Spleen (tissue), 11 donors: ENCODE measurements around the gene POLN. TPM values are rescaled to one million over a fixed set of nuclear protein-coding genes. Genes with fewer than 3 reads are reported as not detected.

Source experiments
- DNase-seq: peaks from one replicate; pipeline ENCODE4 v3.0.0-alpha.2; 2020
- H3K27ac ChIP-seq, 8 donors: fragments of 200-600 bp; sonication (generic) in 7 of 8; 1 replicate in 4 of 8; 2 replicates in 4 of 8; pipeline versions ENCODE4 v1.5.0 to v1.8.0; 2016 to 2021; ENCODE audit warnings: inconsistent platforms in 4 of 8, mild to moderate bottlenecking in 4 of 8, moderate library complexity in 1 of 8
- H3K27me3 ChIP-seq, 7 donors: fragments of 200-600 bp; sonication (generic) in 6 of 7; replicated peaks in 1 of 7; 1 replicate in 4 of 7; 2 replicates in 3 of 7; pipeline versions ENCODE4 v1.5.0 to v1.8.0; 2016 to 2021; ENCODE audit warnings: inconsistent platforms in 3 of 7, mild to moderate bottlenecking in 1 of 7
- H3K36me3 ChIP-seq, 6 donors: fragments of 200-600 bp; sonication (generic) in 5 of 6; 1 replicate in 4 of 6; 2 replicates in 2 of 6; pipeline versions ENCODE4 v1.5.0 to v1.8.0; 2016 to 2021; ENCODE audit warnings: inconsistent platforms in 2 of 6
- H3K4me1 ChIP-seq, 6 donors: fragments of 200-600 bp; sonication (generic) in 5 of 6; 1 replicate in 3 of 6; 2 replicates in 3 of 6; pipeline versions ENCODE4 v1.5.0 to v1.8.0; 2016 to 2021; ENCODE audit warnings: inconsistent platforms in 3 of 6
- H3K4me3 ChIP-seq, 8 donors: fragments of 200-600 bp; sonication (generic) in 7 of 8; 1 replicate in 4 of 8; 2 replicates in 4 of 8; pipeline versions ENCODE4 v1.5.0 to v1.8.0; 2016 to 2021; ENCODE audit warnings: inconsistent platforms in 4 of 8, mild to moderate bottlenecking in 4 of 8, moderate library complexity in 2 of 8
- H3K9me3 ChIP-seq, 8 donors: fragments of 200-600 bp; sonication (generic) in 7 of 8; 1 replicate in 4 of 8; 2 replicates in 4 of 8; pipeline versions ENCODE4 v1.5.0 to v1.8.0; 2016 to 2021; ENCODE audit warnings: inconsistent platforms in 4 of 8
- CTCF ChIP-seq, 11 experiments: fragments of 200-600 bp in 7 of 11; fragments of 450-650 bp in 4 of 11; sonication (generic) in 4 of 11; IDR thresholded peaks in 8 of 11; conservative IDR thresholded peaks in 3 of 11; 1 replicate in 7 of 11; 2 replicates in 4 of 11; pipeline versions ENCODE4 v1.4.0 to v1.8.0; 2016 to 2021; ENCODE audit warnings: antibody characterized with exemption in 11 of 11, inconsistent platforms in 4 of 11, mild to moderate bottlenecking in 1 of 11
- POLR2A ChIP-seq, 3 donors: fragments of 450-650 bp; IDR thresholded peaks; one replicate each; pipeline ENCODE4 v1.5.1; 2017; ENCODE audit warnings: antibody characterized with exemption in 3 of 3, mild to moderate bottlenecking in 1 of 3
- POLR2AphosphoS5 ChIP-seq, 3 donors: sonication (generic); formaldehyde crosslinking; IDR thresholded peaks; one replicate each; pipeline ENCODE4 v1.5.1; 2017; ENCODE audit warnings: antibody characterized with exemption in 3 of 3
- WGBS, 5 donors: extraction: QIAGEN DNeasy Blood & Tissue Kit in 3 of 5; methylation state at CpG; one replicate each; pipeline versions ENCODE4 v1.1.5 to v1.1.7; 2013 to 2018; 5-methylcytosine and 5-hydroxymethylcytosine counted together
- intact Hi-C: fragments of 100-400 bp; cut with DNase I; formaldehyde crosslinking; loops from one replicate; pipeline ENCODE4 v1.15.0; 2023; ENCODE audit warnings: low total_unique reads
- polyA plus RNA-seq, 3 donors: library from polyadenylated mRNA; stranded (reverse); fragments of 200-250 nt; gene quantifications; one replicate each; pipeline ENCODE4 v1.2.1, GENCODE V29; 2013
- total RNA-seq, 7 donors: library from RNA; depleted of rRNA in 3 of 7; stranded (reverse); fragments of >200 nt in 3 of 7; fragmentation: NEBNext Ultra II Directional in 4 of 7; extraction: Animal tissue kit (Norgen Biotek cat#: 25700) in 4 of 7; gene quantifications; one replicate each; pipeline versions ENCODE4 v1.1.0 to v1.2.1, GENCODE V29; 2016 to 2021
- donor health status: healthy with polysubstance abuse.
- donor health status: DM: no; HTN: no; CAD: no; lungs with moderate emphysema.
- donor health status: DM: no; HTN: no; CAD: no.
- donor health status: Bipolar disorder and iron deficiency.
- donor health status: healthy.
- donor health status: DM: no; HTN: no; CAD: no.
- donor health status: DM: yes; HTN: yes; CAD: no.

POLN gene
- total and polyA plus RNA-seq, 10 donors = 1.2 to 3.5 (median 2.5) TPM

- no peak overlapping the region for H3K4me3 ChIP-seq
- intact Hi-C loops = no loop called here
- no peaks in the 10 kb centered on the region for H3K36me3 ChIP-seq
- H3K27ac ChIP-seq = no peak overlapping the region
- TF ChIP-seq CTCF (IDR thresholded peaks at IDR 0.05 in 8 of 11, conservative IDR thresholded peaks at IDR 0.05 in 3 of 11) = no peak
- no peak for TF ChIP-seq POLR2A (IDR thresholded peaks at IDR 0.05)
- TF ChIP-seq POLR2AphosphoS5 (IDR thresholded peaks at IDR 0.05) = no peak
- H3K4me1 ChIP-seq = peaks cover 0 to 7% (median 0%) of the 10 kb centered on the region in 6 donors
- H3K9me3 ChIP-seq = peaks cover 0 to 1% (median 0%) of the 10 kb centered on the region in 8 donors
- 83 to 92% (median 86%) methylated on average over 7 of the region's 7 CpGs for WGBS, 5 donors
- no peak for DNase-seq
- peaks cover 0 to 76% (median 35%) of the 10 kb centered on the region in 7 donors for H3K27me3 ChIP-seq
Measured at GRCh38 chr4:2049811-2050210, 192.1 kb downstream of the POLN start.

- intact Hi-C loops = no loop called here
Measured at GRCh38 chr4:2049381-2049780, 192.5 kb downstream of the POLN start.

GRCh38 chr4:2048831-2049230 lies 193.1 kb downstream of the POLN start:
- H3K4me3 ChIP-seq = no peak overlapping the region
- peaks cover 0 to 5% (median 0%) of the 10 kb centered on the region in 8 donors for H3K9me3 ChIP-seq
- intact Hi-C loops = no loop called here
- DNase-seq = no peak
- no peak overlapping the region for H3K27ac ChIP-seq
- TF ChIP-seq POLR2AphosphoS5 (IDR thresholded peaks at IDR 0.05) = no peak
- TF ChIP-seq POLR2A (IDR thresholded peaks at IDR 0.05) = no peak
- WGBS, 5 donors = 86 to 93% (median 89%) methylated on average over 8 of the region's 8 CpGs
- H3K4me1 ChIP-seq = peaks cover 0 to 7% (median 0%) of the 10 kb centered on the region in 6 donors
- peaks cover 0 to 66% (median 28%) of the 10 kb centered on the region in 7 donors for H3K27me3 ChIP-seq
- peaks cover 0 to 4% (median 0%) of the 10 kb centered on the region in 6 donors for H3K36me3 ChIP-seq

More at GRCh38 chr4:2049381-2049780, 192.5 kb downstream of the POLN start:
- Histone ChIP-seq H3K36me3 (peaks cover 0 to 3% (median 0%) of the 10 kb centered on the region in 6 donors), H3K27ac (no peak overlapping the region), H3K27me3 (peaks cover 0 to 71% (median 34%) of the 10 kb centered on the region in 7 donors), H3K4me1 (peaks cover 0 to 7% (median 0%) of the 10 kb centered on the region in 6 donors), H3K4me3 (no peak overlapping the region), H3K9me3 (peaks cover 0 to 5% (median 0%) of the 10 kb centered on the region in 8 donors)
- 88 to 95% (median 92%) methylated on average over 7 of the region's 7 CpGs for WGBS, 5 donors
- TF ChIP-seq POLR2AphosphoS5 (IDR thresholded peaks at IDR 0.05) = no peak
- TF ChIP-seq POLR2A (IDR thresholded peaks at IDR 0.05) = no peak
- TF ChIP-seq CTCF (IDR thresholded peaks at IDR 0.05 in 8 of 11, conservative IDR thresholded peaks at IDR 0.05 in 3 of 11) = no peak
- peak; percentile 54 for DNase-seq

- 83 to 91% (median 87%) methylated on average over 22 to 25 of the region's 25 CpGs for WGBS, 5 donors
- H3K9me3 ChIP-seq = peaks cover 0 to 5% (median 0%) of the 10 kb centered on the region in 8 donors
- no peak for TF ChIP-seq POLR2AphosphoS5 (IDR thresholded peaks at IDR 0.05)
- no peak for TF ChIP-seq CTCF (IDR thresholded peaks at IDR 0.05 in 8 of 11, conservative IDR thresholded peaks at IDR 0.05 in 3 of 11)
- TF ChIP-seq POLR2A (IDR thresholded peaks at IDR 0.05) = no peak
- H3K4me1 ChIP-seq = peaks cover 0 to 9% (median under 1%) of the 10 kb centered on the region in 6 donors
- DNase-seq = peak; percentile 67
- H3K27ac ChIP-seq = no peak overlapping the region
- H3K36me3 ChIP-seq = peaks cover 0 to 4% (median 0%) of the 10 kb centered on the region in 6 donors
- no peak overlapping the region for H3K4me3 ChIP-seq
- peaks cover 0 to 63% (median 28%) of the 10 kb centered on the region in 7 donors for H3K27me3 ChIP-seq
- intact Hi-C loops = no loop called here
Measured at GRCh38 chr4:2047781-2048581, 193.9 kb downstream of the POLN start.
